ENCODE data around the gene LMAN2L.

LMAN2L gene

GRCh38 chr2:96703021-96703751 is 36.7 kb downstream of the LMAN2L start:
- TF ChIP-seq EZH2phosphoT487 (IDR thresholded peaks at IDR 0.05; ENCODE audit: borderline replicate concordance, low read length) (no peak), CTCF (IDR thresholded peaks at IDR 0.05; ENCODE audit: low read depth, low read length, poor library complexity, severe bottlenecking) (no peak)
- H3K9me2 ChIP-seq (replicated peaks; ENCODE audit: control insufficient read depth, low read length), result no peaks in the 10 kb centered on the region
- no peak overlapping the region for H3K4me2 ChIP-seq (ENCODE audit: low read length)
- H3K4me1 ChIP-seq (ENCODE audit: control insufficient read depth, low read length), result no peaks in the 10 kb centered on the region
- no peak overlapping the region for H3K27ac ChIP-seq (ENCODE audit: low read depth, low read length)
- no peak overlapping the region for H3K4me3 ChIP-seq (ENCODE audit: low read length)
- no peaks in the 10 kb centered on the region for H3F3A ChIP-seq (ENCODE audit: control insufficient read depth, insufficient read depth)
- H4K20me1 ChIP-seq (ENCODE audit: control insufficient read depth, insufficient read depth, low read depth, low read length), result no peaks in the 10 kb centered on the region
- no peaks in the 10 kb centered on the region for H3K79me2 ChIP-seq (ENCODE audit: control insufficient read depth, low read length)
- H3K9me3 ChIP-seq (ENCODE audit: control insufficient read depth, insufficient read depth, low read length), result no peaks in the 10 kb centered on the region
- H3K36me3 ChIP-seq (ENCODE audit: control insufficient read depth, low read length), result peaks cover 22% of the 10 kb centered on the region
- no peaks in the 10 kb centered on the region for H3K27me3 ChIP-seq (ENCODE audit: control insufficient read depth, low read length)

- H3K9me2 ChIP-seq (replicated peaks; ENCODE audit: control insufficient read depth, low read length), result no peaks in the 10 kb centered on the region
- H3K4me3 ChIP-seq (ENCODE audit: low read length), result no peak overlapping the region
- no peaks in the 10 kb centered on the region for H3K9me3 ChIP-seq (ENCODE audit: control insufficient read depth, insufficient read depth, low read length)
- H3K4me1 ChIP-seq (ENCODE audit: control insufficient read depth, low read length), result no peaks in the 10 kb centered on the region
- no peaks in the 10 kb centered on the region for H3K27me3 ChIP-seq (ENCODE audit: control insufficient read depth, low read length)
- no peak for TF ChIP-seq CTCF (IDR thresholded peaks at IDR 0.05; ENCODE audit: low read depth, low read length, poor library complexity, severe bottlenecking)
- no peak for TF ChIP-seq EZH2phosphoT487 (IDR thresholded peaks at IDR 0.05; ENCODE audit: borderline replicate concordance, low read length)
- no peaks in the 10 kb centered on the region for H4K20me1 ChIP-seq (ENCODE audit: control insufficient read depth, insufficient read depth, low read depth, low read length)
- H3K27ac ChIP-seq (ENCODE audit: low read depth, low read length), result no peak overlapping the region
- peaks cover 13% of the 10 kb centered on the region for H3K36me3 ChIP-seq (ENCODE audit: control insufficient read depth, low read length)
- no peak overlapping the region for H3K4me2 ChIP-seq (ENCODE audit: low read length)
- no peaks in the 10 kb centered on the region for H3F3A ChIP-seq (ENCODE audit: control insufficient read depth, insufficient read depth)
- H3K79me2 ChIP-seq (ENCODE audit: control insufficient read depth, low read length), result no peaks in the 10 kb centered on the region
These were observed 37.6 kb downstream of the LMAN2L start for GRCh38 chr2:96702098-96702785.

- H3K9me3 ChIP-seq (ENCODE audit: control insufficient read depth, insufficient read depth, low read length), result no peaks in the 10 kb centered on the region
- TF ChIP-seq CTCF (IDR thresholded peaks at IDR 0.05; ENCODE audit: low read depth, low read length, poor library complexity, severe bottlenecking), result no peak
- TF ChIP-seq EZH2phosphoT487 (IDR thresholded peaks at IDR 0.05; ENCODE audit: borderline replicate concordance, low read length), result no peak
- H3F3A ChIP-seq (ENCODE audit: control insufficient read depth, insufficient read depth), result no peaks in the 10 kb centered on the region
- no peaks in the 10 kb centered on the region for H4K20me1 ChIP-seq (ENCODE audit: control insufficient read depth, insufficient read depth, low read depth, low read length)
- no peak overlapping the region for H3K4me2 ChIP-seq (ENCODE audit: low read length)
- no peak overlapping the region for H3K27ac ChIP-seq (ENCODE audit: low read depth, low read length)
- H3K4me1 ChIP-seq (ENCODE audit: control insufficient read depth, low read length), result no peaks in the 10 kb centered on the region
- H3K4me3 ChIP-seq (ENCODE audit: low read length), result no peak overlapping the region
- no peaks in the 10 kb centered on the region for H3K79me2 ChIP-seq (ENCODE audit: control insufficient read depth, low read length)
- H3K36me3 ChIP-seq (ENCODE audit: control insufficient read depth, low read length), result peaks cover 8% of the 10 kb centered on the region
- no peaks in the 10 kb centered on the region for H3K27me3 ChIP-seq (ENCODE audit: control insufficient read depth, low read length)
- no peaks in the 10 kb centered on the region for H3K9me2 ChIP-seq (replicated peaks; ENCODE audit: control insufficient read depth, low read length)
These were observed 38.2 kb downstream of the LMAN2L start for GRCh38 chr2:96701636-96702035.

All from DOHH2 (cell line).